Activated gamma-delta T cell treated with Interleukin-2 at 50 U/mL for 16 hours (primary cell): ENCODE measurements around the gene ZNF324B.
"Not testable (repeated sequence)": the region's sequence is repeated elsewhere in the genome, so short reads cannot be mapped to it uniquely, and the experiment has no call there.

ENCODE experiments used
- DNase-seq: peaks from one replicate; pipeline ENCODE4 v3.0.0-alpha.2; 2020

ZNF324B gene

GRCh38 chr19:58482372-58482771 lies 30.9 kb downstream of the ZNF324B start:
- no peak for DNase-seq

GRCh38 chr19:58483776-58484175 lies 32.4 kb downstream of the ZNF324B start:
- DNase-seq = no peak

- DNase-seq = not testable (repeated sequence)
Measured at GRCh38 chr19:58484349-58484748, 32.9 kb downstream of the ZNF324B start.

- no peak for DNase-seq
Measured at GRCh38 chr19:58491393-58491792, 40.0 kb downstream of the ZNF324B start.

GRCh38 chr19:58492265-58492664 lies 40.8 kb downstream of the ZNF324B start:
- no peak for DNase-seq

GRCh38 chr19:58497634-58498170 lies 46.3 kb downstream of the ZNF324B start:
- DNase-seq = no peak

- DNase-seq = no peak
Measured at GRCh38 chr19:58498316-58499020, 47.0 kb downstream of the ZNF324B start.

GRCh38 chr19:58499021-58499927 lies 47.9 kb downstream of the ZNF324B start:
- peak; percentile 93 for DNase-seq

GRCh38 chr19:58500242-58500641 lies 48.8 kb downstream of the ZNF324B start:
- no peak for DNase-seq
